ENCODE measurements around the gene APLN. TPM values are rescaled to one million over a fixed set of nuclear protein-coding genes. Genes with fewer than 3 reads are reported as not detected.

The APLN gene
- total and polyA plus RNA-seq, 2 of the 13 experiments (the other 11 are each of a cell fraction or from before 2014, with no cell fraction given): 0.02 to 0.17 TPM

DNA sequence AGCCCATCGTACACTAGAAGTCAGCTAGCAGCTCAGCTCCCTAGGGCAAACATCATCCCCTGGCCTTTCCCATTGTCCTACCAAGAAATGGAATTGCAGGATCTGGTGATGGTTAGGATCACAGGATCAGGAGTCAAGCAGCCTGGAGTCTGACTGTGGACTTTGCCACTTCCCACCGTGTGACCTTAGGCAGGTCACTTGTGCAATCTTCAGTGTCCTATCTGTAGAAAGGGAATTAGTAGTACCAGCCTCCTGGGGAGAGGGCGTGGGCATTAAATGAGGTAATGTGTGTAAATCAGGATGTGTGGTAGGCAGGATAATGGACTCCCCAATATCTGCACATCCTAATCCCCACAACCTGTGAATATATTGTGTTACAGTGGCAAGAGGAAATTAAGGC, 38.6 kb upstream of the APLN start (continued):
- TF ChIP-seq SOX13 (IDR thresholded peaks at IDR 0.05) (no peak), SOX13 (CRISPR knock-in tag; conservative IDR thresholded peaks at IDR 0.05 in 1 of 2, IDR thresholded peaks at IDR 0.05 in 1 of 2) (0 out of 4 replicates have a peak, but pooled peaks of 1 of the 2 experiments have one; percentile 17), ZNF800 (CRISPR knock-in tag; IDR thresholded peaks at IDR 0.05) (no peak), AKNA (CRISPR knock-in tag; IDR thresholded peaks at IDR 0.05; ENCODE audit: borderline replicate concordance) (no peak), GFI1 (CRISPR knock-in tag; IDR thresholded peaks at IDR 0.05; ENCODE audit: borderline replicate concordance) (no peak), JUNB (CRISPR knock-in tag; IDR thresholded peaks at IDR 0.05; ENCODE audit: borderline replicate concordance) (no peak), PAX8 (CRISPR knock-in tag; IDR thresholded peaks at IDR 0.05; ENCODE audit: borderline replicate concordance) (no peak), GATAD2A (CRISPR knock-in tag; IDR thresholded peaks at IDR 0.05) (peak; percentile 37; the same call in 1 of the 2 replicates), NR2C2 (CRISPR knock-in tag; IDR thresholded peaks at IDR 0.05; ENCODE audit: borderline replicate concordance) (peak; percentile 47; the same call in 1 of the 2 replicates), GATA4 (IDR thresholded peaks at IDR 0.05; ENCODE audit: borderline replicate concordance, low read depth) (no peak), ZBTB34 (CRISPR knock-in tag; IDR thresholded peaks at IDR 0.05) (no peak), RXRB (CRISPR knock-in tag; IDR thresholded peaks at IDR 0.05; ENCODE audit: borderline replicate concordance) (peak; percentile 68), ZNF563 (CRISPR knock-in tag; IDR thresholded peaks at IDR 0.05) (no peak), CBX5 (CRISPR knock-in tag; IDR thresholded peaks at IDR 0.05; ENCODE audit: borderline replicate concordance) (no peak), KAT7 (CRISPR knock-in tag; IDR thresholded peaks at IDR 0.05; ENCODE audit: borderline replicate concordance) (no peak), FOSL2 (CRISPR knock-in tag; IDR thresholded peaks at IDR 0.05) (peak; percentile 44; the same call in 1 of the 2 replicates), NR2F1 (CRISPR knock-in tag; IDR thresholded peaks at IDR 0.05) (peak in 1 of 2 experiments; percentile 38; a peak in 1 of 4 replicates)
- TF ChIP-seq, protein P1, sequence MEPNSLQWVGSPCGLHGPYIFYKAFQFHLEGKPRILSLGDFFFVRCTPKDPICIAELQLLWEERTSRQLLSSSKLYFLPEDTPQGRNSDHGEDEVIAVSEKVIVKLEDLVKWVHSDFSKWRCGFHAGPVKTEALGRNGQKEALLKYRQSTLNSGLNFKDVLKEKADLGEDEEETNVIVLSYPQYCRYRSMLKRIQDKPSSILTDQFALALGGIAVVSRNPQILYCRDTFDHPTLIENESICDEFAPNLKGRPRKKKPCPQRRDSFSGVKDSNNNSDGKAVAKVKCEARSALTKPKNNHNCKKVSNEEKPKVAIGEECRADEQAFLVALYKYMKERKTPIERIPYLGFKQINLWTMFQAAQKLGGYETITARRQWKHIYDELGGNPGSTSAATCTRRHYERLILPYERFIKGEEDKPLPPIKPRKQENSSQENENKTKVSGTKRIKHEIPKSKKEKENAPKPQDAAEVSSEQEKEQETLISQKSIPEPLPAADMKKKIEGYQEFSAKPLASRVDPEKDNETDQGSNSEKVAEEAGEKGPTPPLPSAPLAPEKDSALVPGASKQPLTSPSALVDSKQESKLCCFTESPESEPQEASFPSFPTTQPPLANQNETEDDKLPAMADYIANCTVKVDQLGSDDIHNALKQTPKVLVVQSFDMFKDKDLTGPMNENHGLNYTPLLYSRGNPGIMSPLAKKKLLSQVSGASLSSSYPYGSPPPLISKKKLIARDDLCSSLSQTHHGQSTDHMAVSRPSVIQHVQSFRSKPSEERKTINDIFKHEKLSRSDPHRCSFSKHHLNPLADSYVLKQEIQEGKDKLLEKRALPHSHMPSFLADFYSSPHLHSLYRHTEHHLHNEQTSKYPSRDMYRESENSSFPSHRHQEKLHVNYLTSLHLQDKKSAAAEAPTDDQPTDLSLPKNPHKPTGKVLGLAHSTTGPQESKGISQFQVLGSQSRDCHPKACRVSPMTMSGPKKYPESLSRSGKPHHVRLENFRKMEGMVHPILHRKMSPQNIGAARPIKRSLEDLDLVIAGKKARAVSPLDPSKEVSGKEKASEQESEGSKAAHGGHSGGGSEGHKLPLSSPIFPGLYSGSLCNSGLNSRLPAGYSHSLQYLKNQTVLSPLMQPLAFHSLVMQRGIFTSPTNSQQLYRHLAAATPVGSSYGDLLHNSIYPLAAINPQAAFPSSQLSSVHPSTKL (CRISPR knock-in tag; IDR thresholded peaks at IDR 0.05): peak; percentile 48; the same call in 1 of the 2 replicates
